DMS79 (cell line): ENCODE measurements around the gene BICC1.

ENCODE experiments used
- DNase-seq: peaks from one replicate; lab custom pipeline; 2025; lab: John Stamatoyannopoulos, UW

The BICC1 gene

GRCh38 chr10:58867683-58868082 is 355.0 kb downstream of the BICC1 start:
- no peak for DNase-seq

GRCh38 chr10:58868736-58869435 is 356.2 kb downstream of the BICC1 start:
- no peak for DNase-seq

- DNase-seq: no peak
These were observed 357.4 kb downstream of the BICC1 start for GRCh38 chr10:58870070-58870469.

GRCh38 chr10:58873161-58873560 is 360.5 kb downstream of the BICC1 start:
- no peak for DNase-seq
